ENCODE results near the gene CCDC92. TPM values are rescaled to one million over a fixed set of nuclear protein-coding genes. Genes with fewer than 3 reads are reported as not detected.

Gene CCDC92
- total and polyA plus RNA-seq, 2 of the 8 experiments (the other 6 are each of a cell fraction or from before 2014, with no cell fraction given): 0.43 to 0.51 TPM

DNA sequence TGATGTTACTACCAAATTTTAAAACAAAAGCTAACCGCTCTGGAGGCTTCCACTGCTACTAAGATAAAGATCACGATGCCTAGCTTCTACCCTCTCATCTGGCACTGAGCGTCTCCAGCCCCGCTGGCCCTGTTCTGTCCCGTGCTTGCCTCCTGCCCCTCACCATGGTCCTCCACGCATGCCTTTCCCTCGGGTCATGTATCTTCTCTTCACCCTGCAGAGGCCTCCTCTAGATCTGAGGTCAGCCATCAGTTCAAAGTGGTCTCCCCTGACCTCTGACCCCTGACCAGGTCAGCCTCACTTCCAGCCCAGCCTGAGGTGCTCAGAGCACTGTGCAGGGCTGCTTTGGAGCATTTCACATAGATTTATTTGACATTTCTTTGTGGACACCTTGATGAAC, 28.7 kb upstream of the CCDC92 start (continued):
- TF ChIP-seq, protein P1, sequence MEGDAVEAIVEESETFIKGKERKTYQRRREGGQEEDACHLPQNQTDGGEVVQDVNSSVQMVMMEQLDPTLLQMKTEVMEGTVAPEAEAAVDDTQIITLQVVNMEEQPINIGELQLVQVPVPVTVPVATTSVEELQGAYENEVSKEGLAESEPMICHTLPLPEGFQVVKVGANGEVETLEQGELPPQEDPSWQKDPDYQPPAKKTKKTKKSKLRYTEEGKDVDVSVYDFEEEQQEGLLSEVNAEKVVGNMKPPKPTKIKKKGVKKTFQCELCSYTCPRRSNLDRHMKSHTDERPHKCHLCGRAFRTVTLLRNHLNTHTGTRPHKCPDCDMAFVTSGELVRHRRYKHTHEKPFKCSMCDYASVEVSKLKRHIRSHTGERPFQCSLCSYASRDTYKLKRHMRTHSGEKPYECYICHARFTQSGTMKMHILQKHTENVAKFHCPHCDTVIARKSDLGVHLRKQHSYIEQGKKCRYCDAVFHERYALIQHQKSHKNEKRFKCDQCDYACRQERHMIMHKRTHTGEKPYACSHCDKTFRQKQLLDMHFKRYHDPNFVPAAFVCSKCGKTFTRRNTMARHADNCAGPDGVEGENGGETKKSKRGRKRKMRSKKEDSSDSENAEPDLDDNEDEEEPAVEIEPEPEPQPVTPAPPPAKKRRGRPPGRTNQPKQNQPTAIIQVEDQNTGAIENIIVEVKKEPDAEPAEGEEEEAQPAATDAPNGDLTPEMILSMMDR (IDR thresholded peaks at IDR 0.05; ENCODE audit: control extremely low read depth in 1 of 3, insufficient read depth in 1 of 3, low read depth in 1 of 3, low read length in 3 of 3): no peak
- TF ChIP-seq YY1 (IDR thresholded peaks at IDR 0.05; ENCODE audit: low read depth, low read length): no peak
- TF ChIP-seq BACH1 (IDR thresholded peaks at IDR 0.05; ENCODE audit: low read length): no peak
- TF ChIP-seq SP2 (IDR thresholded peaks at IDR 0.05; ENCODE audit: low read length): no peak
- TF ChIP-seq POLR2AphosphoS5 (IDR thresholded peaks at IDR 0.05; ENCODE audit: low read depth, low read length): no peak
- TF ChIP-seq, protein P2, sequence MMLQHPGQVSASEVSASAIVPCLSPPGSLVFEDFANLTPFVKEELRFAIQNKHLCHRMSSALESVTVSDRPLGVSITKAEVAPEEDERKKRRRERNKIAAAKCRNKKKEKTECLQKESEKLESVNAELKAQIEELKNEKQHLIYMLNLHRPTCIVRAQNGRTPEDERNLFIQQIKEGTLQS (IDR thresholded peaks at IDR 0.05; ENCODE audit: insufficient read depth, low read depth, low read length): no peak
- TF ChIP-seq BCL11A (IDR thresholded peaks at IDR 0.05; ENCODE audit: low read depth in 2 of 2, low read length in 2 of 2): no peak
